Caco-2 (cell line): ENCODE results near the gene WDR82. TPM values are rescaled to one million over a fixed set of nuclear protein-coding genes. Genes with fewer than 3 reads are reported as not detected.

Experiments used
- Bru-seq: library from RNA; stranded (reverse); fragments of 400-500 nt; gene quantifications from one replicate; lab custom pipeline; 2021; lab: Mats Ljungman, UMichigan
- BruChase-seq, 2 experiments: library from RNA; stranded (reverse); fragments of 400-500 nt; gene quantifications; one replicate each; lab custom pipeline; 2021; lab: Mats Ljungman, UMichigan
- BruUV-seq: library from RNA; stranded (reverse); fragments of 400-500 nt; replicated peaks from 2 replicates; lab custom pipeline; 2021; lab: Mats Ljungman, UMichigan
- CTCF ChIA-PET: fragments of 300-600 bp; sonication (Branson Sonifier 250); formaldehyde crosslinking; loops from one replicate; lab custom pipeline; 2022; ENCODE audit warnings: antibody characterized with exemption; lab: Charles Lee
- POLR2A ChIA-PET: fragments of 300-600 bp; sonication (Branson Sonifier 250); formaldehyde crosslinking; loops from one replicate; lab custom pipeline; 2022; ENCODE audit warnings: antibody characterized with exemption; lab: Charles Lee
- DNase-seq, 2 experiments: peaks; one replicate each; pipeline versions ENCODE4 v3.0.0 to v3.0.0-alpha.2; 2020 to 2022
- H3K27me3 ChIP-seq: replicated peaks from 2 replicates; pipeline ENCODE4 v1.6.0; 2011; ENCODE audit warnings: low read length; ENCODE audit not compliant: control insufficient read depth, insufficient read depth
- H3K36me3 ChIP-seq: 2 replicates; pipeline ENCODE4 v1.5.1; 2011; ENCODE audit warnings: low read length; ENCODE audit not compliant: control insufficient read depth, insufficient read depth
- H3K4me1 ChIP-seq: fragments of 250-450 bp; sonication (Bioruptor Pico); 2 replicates; pipeline ENCODE4 v1.5.1; 2020; ENCODE audit warnings: mild to moderate bottlenecking
- H3K4me3 ChIP-seq: 2 replicates; pipeline ENCODE4 v1.5.1; 2011; ENCODE audit warnings: low read depth, mild to moderate bottlenecking, control low read depth, low read length
- H3K9me3 ChIP-seq: fragments of 250-450 bp; sonication (Bioruptor Pico); 2 replicates; pipeline ENCODE4 v1.5.1; 2020; ENCODE audit warnings: mild to moderate bottlenecking, moderate library complexity
- H3K27ac Mint-ChIP-seq: one replicate; pipeline ENCODE4 v1.8.0; 2022; ENCODE audit warnings: mixed read lengths; ENCODE audit not compliant: unreplicated experiment
- H3K27me3 Mint-ChIP-seq: one replicate; pipeline ENCODE4 v1.8.0; 2022; ENCODE audit warnings: mixed read lengths; ENCODE audit not compliant: insufficient read depth, unreplicated experiment
- H3K36me3 Mint-ChIP-seq: one replicate; pipeline ENCODE4 v1.8.0; 2022; ENCODE audit warnings: mild to moderate bottlenecking, mixed read lengths; ENCODE audit not compliant: insufficient read depth, unreplicated experiment
- H3K4me1 Mint-ChIP-seq: one replicate; pipeline ENCODE4 v1.8.0; 2022; ENCODE audit warnings: low read depth, mixed read lengths; ENCODE audit not compliant: unreplicated experiment
- H3K4me3 Mint-ChIP-seq: one replicate; pipeline ENCODE4 v1.8.0; 2022; ENCODE audit warnings: mild to moderate bottlenecking, moderate library complexity, mixed read lengths; ENCODE audit not compliant: unreplicated experiment
- H3K9me3 Mint-ChIP-seq: one replicate; pipeline ENCODE4 v1.8.0; 2022; ENCODE audit warnings: mixed read lengths; ENCODE audit not compliant: unreplicated experiment
- intact Hi-C: fragments of 100-400 bp; cut with micrococcal nuclease; formaldehyde crosslinking; loops from one replicate; pipeline ENCODE4 v1.10.0; 2022; ENCODE audit not compliant: unreplicated experiment
- long read RNA-seq: library from polyadenylated mRNA; stranded (forward); transcript quantifications from one replicate; pipeline ENCODE4 v2.0.0, GENCODE V29; 2022
- total RNA-seq: library from RNA; stranded (reverse); gene quantifications from 2 replicates; pipeline ENCODE4 v1.2.3, GENCODE V29; 2022
- TF ChIP-seq, protein P1 (sequence below), 2 experiments: fragments of 200-600 bp in 1 of 2; IDR thresholded peaks; 1 replicate in 1 of 2; 2 replicates in 1 of 2; pipeline versions ENCODE4 v1.5.1 to v1.8.0; 2011 to 2022; ENCODE audit warnings: antibody characterized with exemption in 1 of 2, control low read depth in 1 of 2, inconsistent platforms in 1 of 2, low read depth in 1 of 2, low read length in 1 of 2, mild to moderate bottlenecking in 1 of 2, moderate library complexity in 1 of 2; ENCODE audit not compliant: insufficient read depth in 1 of 2, severe bottlenecking in 1 of 2, unreplicated experiment in 1 of 2

The WDR82 gene, protein sequence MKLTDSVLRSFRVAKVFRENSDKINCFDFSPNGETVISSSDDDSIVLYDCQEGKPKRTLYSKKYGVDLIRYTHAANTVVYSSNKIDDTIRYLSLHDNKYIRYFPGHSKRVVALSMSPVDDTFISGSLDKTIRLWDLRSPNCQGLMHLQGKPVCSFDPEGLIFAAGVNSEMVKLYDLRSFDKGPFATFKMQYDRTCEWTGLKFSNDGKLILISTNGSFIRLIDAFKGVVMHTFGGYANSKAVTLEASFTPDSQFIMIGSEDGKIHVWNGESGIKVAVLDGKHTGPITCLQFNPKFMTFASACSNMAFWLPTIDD
- total RNA-seq (67.1 and 68.7 TPM in 2 replicates), Bru-seq, nascent RNA (percentile 95 among the genes with signal in this experiment), BruChase-seq, experiment 1, labeled RNA remaining after a 2-hour chase (percentile 98 among the genes with signal in this experiment), BruChase-seq, experiment 2, labeled RNA remaining after a 6-hour chase (percentile 93 among the genes with signal in this experiment)
- long read RNA-seq, full-length matches to known transcripts: 1 of 18 reads
- long read RNA-seq, partial matches to known transcripts: 1 of 18 reads
- long read RNA-seq, other reads (novel, unspliced or antisense): 16 of 18 reads

DNA sequence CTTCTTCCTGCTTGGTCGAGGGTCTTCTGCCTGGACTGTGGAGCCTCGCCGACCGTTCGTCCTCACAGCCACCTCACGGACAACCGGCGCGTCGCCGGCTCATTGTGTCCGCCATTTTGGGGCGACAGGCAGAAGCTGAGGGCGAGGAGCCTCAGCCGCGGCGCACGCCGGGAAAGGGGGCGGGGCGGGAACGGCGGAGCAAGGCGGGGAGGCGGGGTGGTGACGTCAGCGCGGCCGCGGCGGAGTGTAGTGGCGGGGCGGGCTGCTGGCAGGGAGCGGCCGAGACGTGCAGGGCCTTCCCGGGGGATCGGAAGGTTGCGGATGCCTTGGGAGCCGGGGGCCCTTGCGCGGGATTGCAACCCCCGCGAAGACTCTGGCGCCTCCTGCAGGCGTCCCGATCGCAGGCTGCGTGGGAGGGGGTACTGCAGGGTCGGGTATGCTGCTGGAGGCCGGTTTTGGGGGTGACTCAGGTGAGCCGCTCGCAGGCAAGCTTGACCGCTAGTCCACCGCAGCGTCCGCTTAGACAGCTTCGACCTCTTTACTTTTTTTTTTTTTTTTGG is at the start of gene WDR82:
Gene WDR82, minus strand, starts transcription at position 140 of the 560 bp plus-strand sequence. CDS start 288 bp downstream, outside the sequence.
- TF ChIP-seq, protein P1, sequence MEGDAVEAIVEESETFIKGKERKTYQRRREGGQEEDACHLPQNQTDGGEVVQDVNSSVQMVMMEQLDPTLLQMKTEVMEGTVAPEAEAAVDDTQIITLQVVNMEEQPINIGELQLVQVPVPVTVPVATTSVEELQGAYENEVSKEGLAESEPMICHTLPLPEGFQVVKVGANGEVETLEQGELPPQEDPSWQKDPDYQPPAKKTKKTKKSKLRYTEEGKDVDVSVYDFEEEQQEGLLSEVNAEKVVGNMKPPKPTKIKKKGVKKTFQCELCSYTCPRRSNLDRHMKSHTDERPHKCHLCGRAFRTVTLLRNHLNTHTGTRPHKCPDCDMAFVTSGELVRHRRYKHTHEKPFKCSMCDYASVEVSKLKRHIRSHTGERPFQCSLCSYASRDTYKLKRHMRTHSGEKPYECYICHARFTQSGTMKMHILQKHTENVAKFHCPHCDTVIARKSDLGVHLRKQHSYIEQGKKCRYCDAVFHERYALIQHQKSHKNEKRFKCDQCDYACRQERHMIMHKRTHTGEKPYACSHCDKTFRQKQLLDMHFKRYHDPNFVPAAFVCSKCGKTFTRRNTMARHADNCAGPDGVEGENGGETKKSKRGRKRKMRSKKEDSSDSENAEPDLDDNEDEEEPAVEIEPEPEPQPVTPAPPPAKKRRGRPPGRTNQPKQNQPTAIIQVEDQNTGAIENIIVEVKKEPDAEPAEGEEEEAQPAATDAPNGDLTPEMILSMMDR (IDR thresholded peaks at IDR 0.05; ENCODE audit: insufficient read depth in 1 of 2, low read depth in 1 of 2, low read length in 1 of 2, severe bottlenecking in 1 of 2, unreplicated experiment in 1 of 2): peak; percentile 53 to 72
- peak within 1 kb of the TSS; percentile 100 for H3K27ac Mint-ChIP-seq
- CTCF ChIA-PET: interaction anchor here (0.5 to 2.5 kb wide), 7 partner anchors 11 to 188 kb away, joined by 3 to 16 read pairs (median 4); partner anchors contain the start of genes PPM1M and TWF2

DNA sequence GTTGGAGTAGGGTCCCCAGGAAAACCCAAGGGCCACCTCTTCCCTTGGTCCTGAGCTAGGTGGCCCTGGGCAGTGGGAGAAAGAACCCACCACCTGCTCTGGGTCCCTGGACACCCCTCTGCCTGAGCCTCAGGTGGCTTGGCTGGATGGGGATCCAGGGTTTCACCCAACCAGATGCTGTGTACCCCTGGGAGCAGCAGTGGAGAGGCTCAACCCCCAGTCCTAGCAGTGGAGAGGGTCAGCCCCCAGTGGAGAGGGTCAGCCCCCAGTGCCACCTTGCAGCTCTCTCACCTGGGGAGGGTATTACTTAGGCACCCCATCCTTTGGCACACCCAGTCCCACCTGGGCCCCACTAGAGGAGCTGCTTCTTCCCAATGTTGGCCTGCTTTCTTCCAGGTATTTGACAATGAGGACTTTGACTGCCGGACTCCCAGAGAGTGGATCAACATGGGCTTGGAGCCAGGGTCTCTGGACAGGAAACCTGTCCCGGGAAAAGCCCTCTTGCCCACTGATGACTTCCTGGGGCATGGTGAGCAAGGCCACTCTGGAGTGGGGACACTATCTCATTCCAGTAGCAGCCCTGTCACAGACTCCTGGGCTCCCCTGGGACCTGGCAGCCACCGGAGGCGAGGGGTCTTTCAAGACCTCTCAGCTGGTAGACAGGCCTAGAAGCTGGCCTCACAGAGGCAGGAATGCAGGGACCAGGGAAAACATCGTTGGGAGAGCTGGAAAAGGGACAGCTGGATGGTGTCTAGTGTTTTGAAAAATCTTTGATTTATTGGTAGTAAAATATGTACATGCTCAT is 49.2 kb upstream of the WDR82 start:
- Mint-ChIP-seq H3K36me3 (peaks cover 6% of the 10 kb centered on the region), H3K27ac (no peak overlapping the region), H3K4me3 (no peak overlapping the region), H3K4me1 (no peaks in the 10 kb centered on the region), H3K27me3 (no peaks in the 10 kb centered on the region), H3K9me3 (no peaks in the 10 kb centered on the region)
- POLR2A ChIA-PET: no interaction called here
- BruUV-seq: no TSS peak
- Histone ChIP-seq H3K27me3 (no peaks in the 10 kb centered on the region), H3K4me1 (peaks cover 10% of the 10 kb centered on the region; the same call in 1 of the 2 replicates), H3K9me3 (no peaks in the 10 kb centered on the region), H3K36me3 (no peaks in the 10 kb centered on the region), H3K4me3 (no peak overlapping the region)
- TF ChIP-seq, protein P1 (IDR thresholded peaks at IDR 0.05; ENCODE audit: insufficient read depth in 1 of 2, low read depth in 1 of 2, low read length in 1 of 2, severe bottlenecking in 1 of 2, unreplicated experiment in 1 of 2): no peak
- intact Hi-C loops: no loop called here
- CTCF ChIA-PET: interaction anchor here (1.9 kb wide), 1 partner anchor 57 kb away, joined by 5 read pairs; no protein-coding TSS in a partner anchor
- DNase-seq: no peak

More for the DNA sequence above, at the start of gene WDR82:
- no peaks in the 10 kb centered on the region for H3K27me3 Mint-ChIP-seq
- no peaks in the 10 kb centered on the region for H3K27me3 ChIP-seq
- H3K9me3 ChIP-seq: no peaks in the 10 kb centered on the region
- peaks cover 63% of the 10 kb centered on the region for H3K36me3 Mint-ChIP-seq
- peak within 1 kb of the TSS; percentile 100 for H3K4me3 Mint-ChIP-seq
- intact Hi-C loops: loop anchor here (1.0 kb wide), 1 partner anchor 11 kb away; no protein-coding TSS in a partner anchor
- peaks cover 45% of the 10 kb centered on the region for H3K4me1 ChIP-seq
- H3K4me1 Mint-ChIP-seq: peaks cover 14% of the 10 kb centered on the region
- peaks cover 3% of the 10 kb centered on the region; the same call in 1 of the 2 replicates for H3K36me3 ChIP-seq
- no TSS peak for BruUV-seq
- POLR2A ChIA-PET: interaction anchor here (0.6 to 1.4 kb wide), 10 partner anchors 9 to 262 kb away, joined by 3 to 18 read pairs (median 4); partner anchors contain the start of genes GLYCTK, POC1A, PPM1M and TWF2
- H3K9me3 Mint-ChIP-seq: no peaks in the 10 kb centered on the region
- H3K4me3 ChIP-seq: peak within 1 kb of the TSS; percentile 77
- peak; percentile 95 to 98 for DNase-seq
